Erythroblast (primary cell): Measurements from ENCODE around the gene RNU6-9.
"Not testable (repeated sequence)": the region's sequence is repeated elsewhere in the genome, so short reads cannot be mapped to it uniquely, and the experiment has no call there.

Experiments used
- DNase-seq, 2 experiments: peaks; one replicate each; lab custom pipeline; 2025; lab: John Stamatoyannopoulos, UW
- GATA1 ChIP-seq: IDR thresholded peaks from 2 replicates; pipeline ENCODE4 v1.6.1; 2011; ENCODE audit warnings: low read depth, mild to moderate bottlenecking, control low read depth, low read length, moderate library complexity
- POLR2A ChIP-seq: IDR thresholded peaks from 2 replicates; pipeline ENCODE4 v1.6.1; 2011; ENCODE audit warnings: mild to moderate bottlenecking, low read length

The RNU6-9 gene

DNA sequence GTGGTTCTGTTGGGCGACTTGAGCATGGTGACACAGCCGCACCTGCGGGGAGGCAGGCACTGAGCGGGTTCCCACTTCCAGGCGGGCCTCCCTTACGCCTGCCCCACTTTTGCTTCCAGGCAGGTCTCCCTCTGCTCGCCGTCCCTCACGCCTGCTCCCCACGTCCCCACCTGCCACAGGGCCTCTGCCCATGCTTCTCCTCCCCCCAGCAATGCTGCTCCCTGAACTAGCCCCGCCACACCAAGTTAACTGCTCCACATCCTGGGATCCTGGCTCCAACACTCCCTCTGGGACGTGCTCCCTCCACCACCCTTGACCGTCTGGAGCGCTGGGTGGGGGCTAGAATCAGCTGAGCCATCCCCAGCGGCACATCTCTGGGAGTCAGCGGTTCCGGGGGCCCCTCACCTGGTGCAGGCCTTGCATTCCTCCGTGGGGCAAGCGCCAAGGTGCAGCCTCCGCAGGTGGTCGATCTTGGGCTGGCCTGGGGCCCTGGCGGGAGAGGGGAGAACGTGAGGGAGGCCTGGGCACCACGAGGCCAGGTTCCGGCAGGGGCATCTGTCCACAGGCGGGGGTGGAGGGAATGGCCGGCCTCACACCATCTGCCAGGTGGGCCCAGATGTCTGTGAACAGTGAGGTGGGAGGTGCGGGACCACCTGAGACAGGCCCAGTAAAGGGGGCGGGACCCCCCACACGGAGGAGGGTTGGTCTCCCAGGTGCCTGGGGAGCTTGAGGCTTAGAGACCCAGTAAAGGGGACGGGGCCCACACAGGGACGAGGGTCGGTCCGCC, 24.6 kb upstream of the RNU6-9 start:
- no peak for TF ChIP-seq POLR2A
- TF ChIP-seq GATA1, result no peak

DNA sequence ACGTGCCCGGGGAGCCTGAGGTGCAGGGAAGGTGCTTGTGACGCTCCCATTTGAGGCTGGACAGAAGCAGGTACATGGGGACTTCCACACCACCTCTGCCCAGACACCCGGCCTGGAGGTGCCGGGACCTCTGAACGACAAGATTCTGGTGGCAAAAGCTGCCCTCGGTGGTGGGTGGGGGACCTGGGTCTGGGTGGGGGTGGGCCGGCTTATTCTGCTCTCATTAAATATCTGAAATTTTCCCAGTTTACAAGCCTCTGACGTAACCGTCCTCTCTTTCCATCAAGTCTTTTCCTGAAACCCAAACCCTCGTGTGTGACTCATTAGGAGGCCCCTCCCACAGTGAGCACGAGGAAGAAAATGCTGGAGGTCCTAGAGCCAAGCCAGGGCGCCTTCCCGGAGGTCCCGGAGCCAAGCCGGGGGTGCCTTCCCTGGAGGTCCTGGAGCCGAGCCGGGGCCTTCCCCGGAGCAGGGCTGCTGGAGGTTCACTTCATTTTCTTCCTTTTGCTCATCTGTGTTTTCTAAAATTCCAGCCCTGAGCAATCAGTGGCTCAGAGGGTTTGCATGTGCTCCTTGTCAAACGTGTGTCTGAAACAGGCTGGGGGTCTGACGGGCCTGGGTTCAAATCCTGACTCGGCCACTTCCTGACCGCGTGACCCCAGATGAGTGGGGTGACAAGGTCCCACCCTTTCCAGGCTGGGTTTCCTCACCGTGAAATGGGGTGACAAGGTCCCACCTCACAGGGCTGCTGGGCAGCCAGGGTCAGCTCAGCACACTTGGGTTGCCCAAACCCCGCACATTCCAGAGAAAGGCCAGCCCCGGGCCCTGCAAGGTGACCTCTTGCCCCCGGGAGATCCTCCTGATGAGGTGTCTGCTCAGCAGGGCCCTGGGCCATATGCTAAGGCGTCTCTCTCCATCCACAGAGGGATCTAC, 23.8 kb upstream of the RNU6-9 start:
- no peak for TF ChIP-seq POLR2A
- TF ChIP-seq GATA1, result no peak
- DNase-seq, result no peak

More for the DNA sequence above, 24.6 kb upstream of the RNU6-9 start:
- DNase-seq, result no peak

- DNase-seq, result no peak
- TF ChIP-seq POLR2A (no peak), GATA1 (no peak)
Measured at GRCh38 chr19:870314-870713, 23.0 kb upstream of the RNU6-9 start.

- no peak for DNase-seq
- TF ChIP-seq GATA1 (no peak), POLR2A (no peak)
Measured at GRCh38 chr19:870963-871401, 22.3 kb upstream of the RNU6-9 start.

DNA sequence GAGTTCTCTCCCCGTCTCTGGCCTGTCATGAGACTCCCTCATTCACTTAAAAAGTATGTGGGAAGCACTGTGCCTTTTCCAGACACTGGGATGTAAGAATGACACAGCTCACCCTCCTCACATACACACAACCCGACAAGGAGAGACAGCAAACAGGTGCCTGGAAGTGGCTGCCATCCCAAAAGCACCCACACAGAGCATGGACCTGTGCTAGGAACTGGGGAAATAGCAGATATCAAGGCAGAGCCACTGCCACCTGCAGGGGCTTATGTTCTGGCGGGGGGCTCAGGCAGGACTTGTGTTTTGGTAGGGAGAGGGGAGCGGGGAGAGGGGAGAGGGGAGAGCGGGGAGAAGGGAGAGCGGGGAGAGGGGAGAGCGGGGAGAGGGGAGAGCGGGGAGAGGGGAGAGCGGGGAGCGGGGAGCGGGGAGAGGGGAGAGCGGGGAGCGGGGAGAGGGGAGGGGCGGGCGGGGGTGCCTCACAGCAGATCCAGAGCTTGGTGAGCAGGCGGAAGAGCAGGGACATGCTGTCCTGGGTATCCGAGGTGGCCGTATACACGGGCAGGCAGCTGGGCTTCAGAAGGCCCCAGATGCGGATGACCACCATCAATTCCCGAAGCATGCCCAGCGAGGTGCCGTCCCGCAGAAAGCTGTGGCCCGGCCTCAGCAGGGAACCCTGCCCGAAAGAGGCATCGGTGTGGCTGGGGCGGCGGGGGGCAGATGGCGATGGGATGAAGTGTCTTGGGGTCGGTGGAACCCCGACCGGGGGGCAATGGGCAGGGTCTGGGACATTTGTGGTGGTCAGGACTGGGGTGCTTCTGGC, 21.6 kb upstream of the RNU6-9 start:
- no peak for DNase-seq
- TF ChIP-seq GATA1, result no peak
- TF ChIP-seq POLR2A, result no peak

GRCh38 chr19:872266-872951, 20.9 kb upstream of the RNU6-9 start:
- peak; percentile 76 to 81 for DNase-seq
- TF ChIP-seq POLR2A (no peak), GATA1 (no peak)

DNA sequence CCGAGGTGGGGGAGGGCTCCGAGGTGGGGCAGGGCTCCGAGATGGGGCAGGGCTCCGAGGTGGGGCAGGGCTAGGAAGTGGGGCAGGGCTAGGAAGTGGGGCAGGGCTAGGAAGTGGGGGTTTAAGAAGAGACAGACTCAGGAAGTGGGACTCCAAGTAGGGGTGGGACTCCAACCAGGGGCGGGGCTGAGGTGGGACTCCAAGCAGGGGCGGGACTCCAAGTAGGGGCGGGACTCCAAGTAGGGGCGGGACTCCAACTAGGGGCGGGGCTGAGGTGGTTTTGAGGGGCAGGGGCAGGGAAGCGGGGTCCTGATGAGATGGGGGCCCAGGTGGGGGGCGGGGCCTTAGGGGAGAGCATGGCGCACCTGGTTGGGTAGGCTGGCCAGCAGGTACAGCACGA, 20.2 kb upstream of the RNU6-9 start:
- DNase-seq, result peak; percentile 64
- TF ChIP-seq GATA1 (no peak), POLR2A (no peak)

DNA sequence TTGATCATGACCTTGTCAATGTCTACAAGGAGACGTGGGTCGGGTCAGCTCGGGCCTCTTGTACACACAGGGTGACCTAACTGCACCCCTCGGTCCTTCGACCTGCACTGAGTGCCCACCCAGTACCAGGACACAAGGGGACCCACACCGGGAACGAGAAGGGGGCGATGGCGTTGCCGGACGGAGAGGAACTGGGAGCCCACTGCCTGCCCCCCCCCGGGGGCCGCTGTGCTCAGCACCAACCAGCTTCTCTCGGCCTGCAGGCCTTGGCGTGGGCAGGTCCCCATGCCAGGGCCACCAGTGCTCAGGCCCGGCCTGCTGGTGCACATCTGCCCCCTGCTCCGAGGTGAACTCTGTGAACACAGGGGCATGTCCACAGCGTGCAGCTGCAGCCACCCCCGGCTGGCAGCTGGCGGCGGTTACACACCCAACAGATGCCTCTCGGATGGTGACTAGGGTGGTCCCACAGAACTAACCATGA, 19.7 kb upstream of the RNU6-9 start:
- DNase-seq, result no peak
- TF ChIP-seq GATA1 (no peak), POLR2A (no peak)

- no peak for TF ChIP-seq GATA1
- TF ChIP-seq POLR2A, result no peak
- DNase-seq, result no peak
Measured at GRCh38 chr19:875265-875879, 17.9 kb upstream of the RNU6-9 start.

DNA sequence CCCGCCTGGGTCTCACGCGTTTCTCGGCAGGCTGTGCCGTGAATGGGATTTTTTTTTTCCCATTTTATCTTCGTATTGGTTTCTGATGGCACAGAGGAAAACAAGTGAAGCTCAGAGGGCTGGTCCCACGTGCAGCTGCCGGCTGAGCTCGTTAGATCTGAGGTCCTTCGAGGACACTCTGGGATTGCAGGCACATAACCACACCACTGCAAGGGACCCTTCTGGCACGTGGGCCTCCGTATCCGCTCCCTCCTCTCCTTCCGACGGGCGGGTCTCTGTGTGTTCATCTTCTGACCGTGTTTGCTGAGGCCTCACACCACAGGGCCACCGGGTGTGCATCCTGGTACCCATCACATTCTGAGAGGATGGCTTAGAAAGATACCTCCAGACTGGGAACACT, 17.2 kb upstream of the RNU6-9 start:
- DNase-seq, result no peak
- TF ChIP-seq GATA1, result no peak
- no peak for TF ChIP-seq POLR2A

DNA sequence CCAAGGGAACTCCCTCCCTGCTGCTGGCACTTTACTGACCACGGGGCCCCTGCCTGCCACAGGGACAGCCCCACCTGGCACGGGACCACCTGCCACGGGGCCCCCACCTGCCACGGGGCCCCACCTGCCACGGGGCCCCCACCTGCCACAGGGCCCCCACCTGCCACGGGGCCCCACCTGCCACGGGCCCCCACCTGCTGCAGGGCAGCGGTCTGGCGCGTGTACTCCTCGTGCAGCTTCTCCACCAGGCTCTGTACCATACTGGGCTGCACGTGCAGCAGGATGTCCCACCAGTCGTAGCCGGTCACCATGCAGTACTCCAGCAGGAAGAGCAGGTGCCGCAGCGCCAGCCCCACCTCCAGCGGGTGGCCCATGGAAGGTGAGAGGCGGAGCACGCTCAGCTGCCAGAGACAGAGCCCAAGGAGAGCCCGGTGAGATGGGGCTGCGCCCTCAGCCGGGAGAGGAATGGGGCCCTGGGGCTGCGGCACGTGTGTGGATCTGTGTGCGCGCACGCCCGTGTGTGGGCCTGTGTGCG, 16.4 kb upstream of the RNU6-9 start:
- TF ChIP-seq GATA1 (no peak), POLR2A (no peak)
- DNase-seq, result no peak

DNA sequence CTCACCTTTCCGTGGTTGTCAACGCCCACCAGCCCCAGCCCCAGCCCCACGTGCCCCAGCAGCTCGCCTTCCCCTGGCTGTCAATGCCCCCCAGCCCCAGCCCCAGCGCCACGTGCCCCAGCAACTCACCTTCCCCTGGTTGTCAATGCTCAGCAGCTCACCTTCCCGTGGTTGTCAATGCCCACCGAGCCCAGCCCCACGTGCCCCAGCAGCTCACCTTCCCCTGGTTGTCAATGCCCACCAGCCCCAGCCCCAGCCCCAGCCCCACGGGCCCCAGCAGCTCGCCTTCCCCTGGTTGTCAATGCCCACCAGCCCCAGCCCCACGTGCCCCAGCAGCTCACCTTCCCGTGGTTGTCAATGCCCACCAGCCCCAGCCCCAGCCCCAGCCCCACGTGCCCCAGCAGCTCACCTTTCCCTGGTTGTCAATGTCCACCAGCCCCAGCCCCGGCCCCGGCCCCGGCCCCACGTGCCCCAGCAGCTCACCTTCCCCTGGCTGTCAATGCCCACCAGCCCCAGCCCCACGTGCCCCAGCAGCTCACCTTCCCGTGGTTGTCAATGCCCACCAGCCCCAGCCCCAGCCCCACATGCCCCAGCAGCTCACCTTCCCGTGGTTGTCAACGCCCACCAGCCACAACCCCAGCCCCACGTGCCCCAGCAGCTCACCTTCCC, 15.2 kb upstream of the RNU6-9 start:
- not testable (repeated sequence) for DNase-seq

- not testable (repeated sequence) for DNase-seq
Measured at GRCh38 chr19:878751-879561, 14.3 kb upstream of the RNU6-9 start.
